Activated CD4-positive, alpha-beta T cell treated with anti-CD3 and anti-CD28 coated beads, Interleukin-2, amount 10 ng/mL, durations not matched to agents 24 days and 14 days (primary cell): Measurements from ENCODE around the gene NOD1. TPM values are rescaled to one million over a fixed set of nuclear protein-coding genes. Genes with fewer than 3 reads are reported as not detected.
A peak's percentile ranks its signal among the peaks of the same experiment; 100 is the strongest.
"Not testable (repeated sequence)": the region's sequence is repeated elsewhere in the genome, so short reads cannot be mapped to it uniquely, and the experiment has no call there.

Experiments used
- DNase-seq: peaks from one replicate; pipeline ENCODE4 v3.0.0; 2022
- H3K27ac Mint-ChIP-seq: one replicate; pipeline ENCODE4 v1.8.0; 2022; ENCODE audit warnings: mild to moderate bottlenecking, mixed read lengths
- H3K27me3 Mint-ChIP-seq: one replicate; pipeline ENCODE4 v1.8.0; 2022; ENCODE audit warnings: mixed read lengths
- H3K36me3 Mint-ChIP-seq: one replicate; pipeline ENCODE4 v1.8.0; 2022; ENCODE audit warnings: low read depth, mild to moderate bottlenecking, mixed read lengths
- H3K4me1 Mint-ChIP-seq: one replicate; pipeline ENCODE4 v1.8.0; 2021; ENCODE audit warnings: mixed read lengths
- H3K4me3 Mint-ChIP-seq: one replicate; pipeline ENCODE4 v1.8.0; 2022; ENCODE audit warnings: mild to moderate bottlenecking, moderate library complexity, mixed read lengths
- H3K9me3 Mint-ChIP-seq: one replicate; pipeline ENCODE4 v1.8.0; 2021; ENCODE audit warnings: mixed read lengths
- intact Hi-C: fragments of 100-400 bp; cut with micrococcal nuclease; formaldehyde crosslinking; loops from one replicate; pipeline ENCODE4 v1.15.1; 2023
- total RNA-seq: library from RNA; stranded (reverse); gene quantifications from 2 replicates; pipeline ENCODE4 v1.2.3, GENCODE V29; 2022

Gene NOD1
- 11.6 and 12.9 TPM in 2 replicates for total RNA-seq

DNA sequence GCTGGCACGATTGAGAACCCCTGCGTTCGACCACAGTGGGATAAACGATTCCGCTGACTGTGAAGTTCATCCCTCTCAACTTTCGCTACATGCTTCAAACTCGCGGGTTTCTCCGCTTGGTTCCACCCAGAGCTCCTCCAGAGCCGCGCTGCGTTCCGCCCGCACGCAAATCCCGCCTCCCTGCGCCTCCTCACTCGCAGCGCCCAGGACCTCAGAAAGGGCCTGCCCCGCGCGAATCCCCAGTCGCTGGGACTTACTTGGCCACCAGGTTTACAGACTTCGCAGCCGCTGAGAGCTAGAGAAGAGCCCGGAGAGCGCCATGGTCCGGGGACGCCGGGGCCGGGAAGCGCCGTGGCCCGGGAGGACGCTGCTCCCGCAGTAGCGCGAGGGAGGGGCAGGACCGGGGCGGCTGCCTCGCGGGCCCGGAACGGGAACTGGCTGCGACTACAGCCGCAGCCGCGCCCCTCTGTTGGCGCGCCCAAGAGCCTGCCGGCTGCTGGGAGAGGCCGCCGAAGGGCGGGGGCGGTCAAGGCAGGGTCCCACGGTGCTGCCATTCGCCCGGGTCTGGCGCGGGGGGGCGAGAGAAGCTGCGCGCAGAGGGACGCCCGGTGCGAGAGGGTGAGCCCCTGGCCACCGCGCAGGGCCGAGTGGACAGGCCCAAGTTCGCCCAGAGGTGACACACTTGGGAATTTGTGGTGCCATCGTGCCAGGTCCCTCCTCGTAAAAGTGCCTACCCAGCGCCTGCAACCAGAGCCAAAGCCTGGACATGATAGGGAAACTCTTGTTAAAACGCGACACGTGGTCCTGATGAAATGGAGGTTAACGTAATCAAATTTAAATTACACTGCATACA lies at the start of gene NOD1:
Gene NOD1 (minus strand): TSS at position 436 of the 853 bp plus-strand sequence. CDS start 21,863 bp downstream, outside the sequence.
- peak within 1 kb of the TSS; percentile 92 for H3K4me3 Mint-ChIP-seq
- peak; percentile 93 for DNase-seq
- intact Hi-C loops, result loop anchor here (1.0 to 2.0 kb wide), 7 partner anchors 8 to 452 kb away; partner anchors contain the start of genes FKBP14, GARS1, GGCT and ZNRF2
- peaks cover 45% of the 10 kb centered on the region for H3K4me1 Mint-ChIP-seq
- H3K27ac Mint-ChIP-seq, result peak within 1 kb of the TSS; percentile 93
- no peaks in the 10 kb centered on the region for H3K27me3 Mint-ChIP-seq
- peaks cover 10% of the 10 kb centered on the region for H3K36me3 Mint-ChIP-seq
- H3K9me3 Mint-ChIP-seq, result no peaks in the 10 kb centered on the region

DNA sequence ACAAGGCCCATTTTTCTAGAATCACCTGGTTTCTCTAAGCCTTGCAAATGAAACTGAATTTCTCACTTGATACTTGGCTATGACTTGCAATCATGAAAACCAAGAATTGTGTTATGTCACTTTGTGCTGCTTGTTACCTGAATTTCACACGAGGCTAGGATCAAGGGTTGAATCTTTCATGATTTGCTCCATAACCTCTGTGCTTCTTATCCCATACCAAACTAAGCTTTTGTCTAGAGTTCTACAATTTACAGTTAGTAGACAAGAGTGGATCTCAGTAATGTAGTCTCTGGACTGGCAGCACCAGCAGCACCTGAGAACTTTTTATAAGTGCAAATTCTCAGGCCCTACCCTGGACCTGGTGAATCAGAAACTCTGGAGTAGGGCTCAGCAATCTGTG lies 48.7 kb upstream of the NOD1 start:
- H3K36me3 Mint-ChIP-seq, H3K9me3 Mint-ChIP-seq, intact Hi-C loops, DNase-seq, H3K27me3 Mint-ChIP-seq, H3K27ac Mint-ChIP-seq, H3K4me3 Mint-ChIP-seq, H3K4me1 Mint-ChIP-seq: not testable (repeated sequence)

- DNase-seq, result no peak
- Mint-ChIP-seq H3K36me3 (no peaks in the 10 kb centered on the region), H3K4me1 (peaks cover 3% of the 10 kb centered on the region), H3K27ac (no peak overlapping the region), H3K9me3 (no peaks in the 10 kb centered on the region), H3K27me3 (no peaks in the 10 kb centered on the region), H3K4me3 (no peak overlapping the region)
- intact Hi-C loops, result no loop called here
Measured at GRCh38 chr7:30526163-30526562, 47.6 kb upstream of the NOD1 start.

DNA sequence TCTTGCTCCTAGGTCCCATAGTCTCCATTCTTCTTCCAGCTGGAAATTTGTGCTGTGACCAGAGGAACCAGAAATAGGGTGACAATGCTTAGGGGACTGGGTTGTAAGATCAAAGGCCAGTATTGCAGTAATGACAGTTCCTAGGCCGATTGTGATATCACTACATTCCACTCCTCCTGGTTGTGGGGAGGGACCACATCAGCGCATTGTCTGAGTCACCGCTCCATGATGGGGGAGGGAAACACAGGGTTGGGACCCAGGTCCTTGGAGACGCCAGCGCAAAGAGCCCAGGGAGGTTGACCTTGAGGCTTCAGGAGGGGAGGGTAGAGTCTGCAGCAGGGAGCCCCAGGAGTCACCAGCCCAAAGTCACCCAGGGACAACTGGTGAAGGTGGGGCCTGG lies 46.8 kb upstream of the NOD1 start:
- Mint-ChIP-seq H3K4me1 (peaks cover 6% of the 10 kb centered on the region), H3K4me3 (no peak overlapping the region), H3K36me3 (no peaks in the 10 kb centered on the region), H3K27ac (no peak overlapping the region), H3K27me3 (no peaks in the 10 kb centered on the region), H3K9me3 (no peaks in the 10 kb centered on the region)
- DNase-seq, result no peak
- intact Hi-C loops, result no loop called here

- no peaks in the 10 kb centered on the region for H3K9me3 Mint-ChIP-seq
- no peak overlapping the region for H3K4me3 Mint-ChIP-seq
- no peak for DNase-seq
- H3K4me1 Mint-ChIP-seq, result peaks cover 6% of the 10 kb centered on the region
- H3K36me3 Mint-ChIP-seq, result no peaks in the 10 kb centered on the region
- H3K27ac Mint-ChIP-seq, result no peak overlapping the region
- no peaks in the 10 kb centered on the region for H3K27me3 Mint-ChIP-seq
- intact Hi-C loops, result no loop called here
Measured at GRCh38 chr7:30524545-30524944, 46.0 kb upstream of the NOD1 start.

- intact Hi-C loops, result no loop called here
Measured at GRCh38 chr7:30523466-30523865, 44.9 kb upstream of the NOD1 start.

DNA sequence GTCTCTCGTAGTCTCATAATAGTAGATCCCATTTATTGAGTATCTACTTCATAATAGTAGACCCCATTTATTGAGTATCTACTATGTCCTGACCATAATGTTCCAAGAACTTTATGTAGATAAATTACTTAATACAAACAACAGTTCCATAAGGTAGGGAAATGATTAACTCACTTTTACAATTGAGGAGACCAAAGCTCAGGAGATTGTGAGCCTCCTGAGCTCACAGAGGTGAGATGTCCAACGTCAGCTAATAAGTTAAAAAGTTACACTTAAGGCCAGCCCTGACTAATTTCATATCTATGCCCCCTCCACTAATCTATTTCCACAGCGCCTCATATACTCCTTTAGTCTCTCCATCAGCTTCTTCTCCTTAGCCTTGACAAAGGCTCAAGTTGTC lies 43.6 kb upstream of the NOD1 start:
- no peaks in the 10 kb centered on the region for H3K9me3 Mint-ChIP-seq
- no peaks in the 10 kb centered on the region for H3K27me3 Mint-ChIP-seq
- peaks cover 6% of the 10 kb centered on the region for H3K4me1 Mint-ChIP-seq
- no peak for DNase-seq
- intact Hi-C loops, result no loop called here
- no peak overlapping the region for H3K27ac Mint-ChIP-seq
- no peaks in the 10 kb centered on the region for H3K36me3 Mint-ChIP-seq
- H3K4me3 Mint-ChIP-seq, result no peak overlapping the region

More at GRCh38 chr7:30523466-30523865, 44.9 kb upstream of the NOD1 start:
- Mint-ChIP-seq H3K9me3 (no peaks in the 10 kb centered on the region), H3K4me1 (peaks cover 6% of the 10 kb centered on the region), H3K36me3 (no peaks in the 10 kb centered on the region), H3K27me3 (no peaks in the 10 kb centered on the region), H3K27ac (no peak overlapping the region), H3K4me3 (no peak overlapping the region)
- no peak for DNase-seq

GRCh38 chr7:30521532-30521931 lies 42.9 kb upstream of the NOD1 start:
- Mint-ChIP-seq H3K27ac (no peak overlapping the region), H3K4me3 (no peak overlapping the region), H3K27me3 (no peaks in the 10 kb centered on the region), H3K36me3 (no peaks in the 10 kb centered on the region), H3K9me3 (no peaks in the 10 kb centered on the region), H3K4me1 (peaks cover 6% of the 10 kb centered on the region)
- DNase-seq, result no peak
- intact Hi-C loops, result no loop called here

GRCh38 chr7:30519122-30519521 lies 40.5 kb upstream of the NOD1 start:
- no peak overlapping the region for H3K27ac Mint-ChIP-seq
- H3K36me3 Mint-ChIP-seq, result no peaks in the 10 kb centered on the region
- H3K9me3 Mint-ChIP-seq, result no peaks in the 10 kb centered on the region
- no peak for DNase-seq
- H3K4me3 Mint-ChIP-seq, result no peak overlapping the region
- peaks cover 2% of the 10 kb centered on the region for H3K4me1 Mint-ChIP-seq
- no peaks in the 10 kb centered on the region for H3K27me3 Mint-ChIP-seq
- intact Hi-C loops, result no loop called here

DNA sequence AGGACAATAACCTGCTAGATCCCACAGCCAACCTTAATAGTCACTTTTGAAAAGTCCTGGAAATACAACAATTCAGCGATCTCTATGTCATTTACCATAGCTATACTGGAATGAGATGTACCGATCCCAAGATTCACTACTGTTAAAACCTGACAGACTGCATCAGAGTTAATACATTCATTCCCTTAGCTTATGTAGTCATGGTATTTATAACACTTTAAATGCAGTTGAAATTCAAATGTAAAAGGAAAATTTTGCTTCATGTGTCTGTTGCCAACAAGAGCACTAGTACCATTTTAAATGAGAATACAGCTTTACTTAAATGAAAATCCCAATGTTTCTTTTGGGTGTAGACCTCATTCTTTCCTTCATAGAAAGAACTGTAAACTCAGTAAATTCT lies 37.2 kb upstream of the NOD1 start:
- Mint-ChIP-seq H3K4me3 (no peak overlapping the region), H3K27me3 (no peaks in the 10 kb centered on the region), H3K4me1 (peaks cover 2% of the 10 kb centered on the region), H3K27ac (no peak overlapping the region), H3K36me3 (no peaks in the 10 kb centered on the region), H3K9me3 (no peaks in the 10 kb centered on the region)
- intact Hi-C loops, result no loop called here
- DNase-seq, result no peak

DNA sequence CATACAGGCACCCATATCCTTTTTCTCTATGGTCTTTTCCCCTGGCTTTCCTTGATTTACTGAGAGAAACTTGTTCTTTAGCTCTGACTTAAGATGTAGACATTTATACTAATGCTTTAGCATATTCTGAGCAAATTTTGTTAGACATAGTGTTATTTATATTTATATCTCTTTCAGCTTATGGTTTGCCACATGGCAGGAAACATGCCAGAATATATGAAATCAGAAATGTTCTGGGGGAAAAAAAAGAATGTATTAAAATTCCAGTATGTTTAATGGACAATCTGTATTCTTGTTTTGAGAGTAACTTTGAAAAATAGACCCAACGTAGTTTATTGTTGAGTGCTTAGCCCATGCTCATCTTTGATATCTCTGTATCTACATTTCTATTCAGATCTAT lies 36.2 kb upstream of the NOD1 start:
- no peaks in the 10 kb centered on the region for H3K9me3 Mint-ChIP-seq
- H3K27me3 Mint-ChIP-seq, result no peaks in the 10 kb centered on the region
- intact Hi-C loops, result no loop called here
- no peaks in the 10 kb centered on the region for H3K4me1 Mint-ChIP-seq
- H3K36me3 Mint-ChIP-seq, result no peaks in the 10 kb centered on the region
- H3K27ac Mint-ChIP-seq, result no peak overlapping the region
- no peak for DNase-seq
- H3K4me3 Mint-ChIP-seq, result no peak overlapping the region

GRCh38 chr7:30514177-30514576 lies 35.6 kb upstream of the NOD1 start:
- no peaks in the 10 kb centered on the region for H3K36me3 Mint-ChIP-seq
- no peak overlapping the region for H3K4me3 Mint-ChIP-seq
- no peak for DNase-seq
- H3K4me1 Mint-ChIP-seq, result peaks cover 1% of the 10 kb centered on the region
- H3K27me3 Mint-ChIP-seq, result no peaks in the 10 kb centered on the region
- H3K9me3 Mint-ChIP-seq, result no peaks in the 10 kb centered on the region
- intact Hi-C loops, result no loop called here
- H3K27ac Mint-ChIP-seq, result no peak overlapping the region

DNA sequence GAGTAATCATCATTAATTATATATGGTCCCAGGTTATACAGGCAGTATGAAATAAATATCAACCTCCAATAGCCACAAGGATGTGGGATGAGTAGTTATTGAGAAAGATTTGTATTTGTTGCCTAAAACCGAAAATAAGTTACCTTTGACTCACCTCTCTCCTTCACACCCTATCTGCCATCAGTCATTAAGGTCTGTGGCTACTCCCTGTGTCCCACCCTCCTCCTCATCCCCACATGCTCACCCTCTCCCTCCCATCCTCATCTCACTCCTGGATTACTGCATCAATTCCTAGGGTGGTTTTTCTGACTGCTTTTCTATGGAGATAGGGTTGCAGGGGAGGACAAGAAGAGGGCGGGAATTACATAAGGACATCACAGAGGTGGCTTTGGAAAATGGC lies 35.2 kb upstream of the NOD1 start:
- peaks cover 3% of the 10 kb centered on the region for H3K4me1 Mint-ChIP-seq
- H3K9me3 Mint-ChIP-seq, result no peaks in the 10 kb centered on the region
- no peaks in the 10 kb centered on the region for H3K36me3 Mint-ChIP-seq
- no peak overlapping the region for H3K4me3 Mint-ChIP-seq
- H3K27ac Mint-ChIP-seq, result no peak overlapping the region
- intact Hi-C loops, result no loop called here
- no peaks in the 10 kb centered on the region for H3K27me3 Mint-ChIP-seq
- no peak for DNase-seq

- no peak for DNase-seq
- H3K9me3 Mint-ChIP-seq, result peaks cover 5% of the 10 kb centered on the region
- H3K36me3 Mint-ChIP-seq, result no peaks in the 10 kb centered on the region
- H3K4me3 Mint-ChIP-seq, result no peak overlapping the region
- H3K27me3 Mint-ChIP-seq, result no peaks in the 10 kb centered on the region
- peaks cover 3% of the 10 kb centered on the region for H3K4me1 Mint-ChIP-seq
- intact Hi-C loops, result no loop called here
- no peak overlapping the region for H3K27ac Mint-ChIP-seq
Measured at GRCh38 chr7:30511973-30512662, 33.5 kb upstream of the NOD1 start.
